SU-DHL-6 (cell line): Measurements from ENCODE around the gene TACC3.

ENCODE experiments used
- CTCF ChIP-seq: fragments of 200-600 bp; sonication (generic); IDR thresholded peaks from one replicate; pipeline ENCODE4 v1.5.1; 2017; ENCODE audit warnings: antibody characterized with exemption, mild to moderate bottlenecking, low read length, moderate library complexity; ENCODE audit not compliant: insufficient read depth, poor library complexity, severe bottlenecking
- EZH2phosphoT487 ChIP-seq: fragments of 200-600 bp; sonication (generic), shearing (Covaris generic); conservative IDR thresholded peaks from 2 replicates; pipeline ENCODE4 v1.6.1; 2018; ENCODE audit warnings: mild to moderate bottlenecking, antibody characterized with exemption, low read length, moderate library complexity, mixed read lengths

GRCh38 chr4:1693131-1693896 is 28.0 kb upstream of the TACC3 start:
- peak; percentile 92 for TF ChIP-seq CTCF
- no peak for TF ChIP-seq EZH2phosphoT487
